Measurements from ENCODE around the gene NOTCH1.

NOTCH1 gene

DNA sequence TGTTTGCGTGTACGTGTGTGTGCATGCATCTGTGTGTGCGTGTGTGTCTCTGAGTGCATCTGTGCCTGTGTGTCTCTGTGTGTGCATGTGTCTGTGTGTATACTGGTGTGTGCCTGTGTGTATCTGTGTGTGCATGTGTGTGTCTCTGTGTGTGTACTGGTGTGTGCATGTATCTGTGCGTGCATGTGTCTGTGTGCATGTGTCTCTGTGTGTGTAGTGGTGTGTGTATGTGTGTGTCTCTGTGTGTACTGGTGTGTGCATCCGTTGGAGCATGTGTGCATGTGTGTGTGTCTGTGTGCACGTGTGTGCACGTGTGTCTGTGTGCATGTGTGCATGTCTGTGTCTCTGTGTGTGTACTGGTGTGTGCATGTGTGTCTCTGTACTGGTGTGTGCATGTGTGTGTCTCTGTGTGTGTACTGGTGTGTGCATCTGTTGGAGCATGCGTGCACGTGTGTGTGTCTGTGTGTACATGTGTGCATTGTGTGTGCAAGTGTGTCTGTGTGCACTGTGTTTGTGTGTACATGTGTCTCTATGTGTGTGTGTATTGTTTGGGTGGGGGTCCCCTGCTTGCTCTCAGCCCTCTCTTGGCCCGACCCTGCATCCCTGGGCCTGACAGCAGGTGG lies 23.8 kb upstream of the NOTCH1 start:
- DNase-seq (ENCODE audit: low spot score): no peak
- no peak for TF ChIP-seq CTCF (conservative IDR thresholded peaks at IDR 0.05; ENCODE audit: low read depth)
- ChIA-PET CTCF (no interaction called here), POLR2A (ENCODE audit: low non-redundant PET) (interaction anchor here (1.0 kb wide), 1 partner anchor 48 kb away, joined by 4 read pairs; no protein-coding TSS in a partner anchor)
- peak overlapping the region; percentile 97 for H3K27ac ChIP-seq

- ChIA-PET POLR2A (ENCODE audit: low non-redundant PET) (interaction anchor here (0.6 to 0.9 kb wide), 2 partner anchors 55 to 109 kb away, joined by 4 read pairs; no protein-coding TSS in a partner anchor), CTCF (interaction anchor here (0.6 to 0.7 kb wide), 2 partner anchors 59 to 189 kb away, joined by 3 to 6 read pairs; partner anchors contain the start of gene LCN8)
- H3K27ac ChIP-seq: peak overlapping the region; percentile 97
- no peak for DNase-seq (ENCODE audit: low spot score)
- TF ChIP-seq CTCF (conservative IDR thresholded peaks at IDR 0.05; ENCODE audit: low read depth): no peak
These were observed 22.6 kb upstream of the NOTCH1 start for GRCh38 chr9:136568288-136569081.

- TF ChIP-seq CTCF (conservative IDR thresholded peaks at IDR 0.05; ENCODE audit: low read depth): no peak
- CTCF ChIA-PET: interaction anchor here (0.7 kb wide), 1 partner anchor 190 kb away, joined by 3 read pairs; the partner anchor contains the start of gene LCN8
- peak overlapping the region; percentile 97 for H3K27ac ChIP-seq
- DNase-seq (ENCODE audit: low spot score): peak; percentile 98
- POLR2A ChIA-PET (ENCODE audit: low non-redundant PET): interaction anchor here (0.6 to 0.9 kb wide), 2 partner anchors 56 to 109 kb away, joined by 4 read pairs; no protein-coding TSS in a partner anchor
These were observed 21.9 kb upstream of the NOTCH1 start for GRCh38 chr9:136567651-136568287.

- peak overlapping the region; percentile 97 for H3K27ac ChIP-seq
- no peak for TF ChIP-seq CTCF (conservative IDR thresholded peaks at IDR 0.05; ENCODE audit: low read depth)
- ChIA-PET CTCF (no interaction called here), POLR2A (ENCODE audit: low non-redundant PET) (no interaction called here)
- DNase-seq (ENCODE audit: low spot score): no peak
These were observed 21.1 kb upstream of the NOTCH1 start for GRCh38 chr9:136566901-136567300.

- no peak for TF ChIP-seq CTCF (conservative IDR thresholded peaks at IDR 0.05; ENCODE audit: low read depth)
- CTCF ChIA-PET: interaction anchor here (2.3 kb wide), 1 partner anchor 13 kb away, joined by 5 read pairs; no protein-coding TSS in a partner anchor
- POLR2A ChIA-PET (ENCODE audit: low non-redundant PET): no interaction called here
These were observed 20.7 kb upstream of the NOTCH1 start for GRCh38 chr9:136566553-136566895.

More at GRCh38 chr9:136566553-136566895, 20.7 kb upstream of the NOTCH1 start:
- no peak for DNase-seq (ENCODE audit: low spot score)
- peak overlapping the region; percentile 97 for H3K27ac ChIP-seq
